GM06990 (cell line): ENCODE data around the gene AHCYL2.

ENCODE experiments used
- DNase-seq: peaks from one replicate; pipeline ENCODE4 v3.0.0-alpha.2; 2011; ENCODE audit not compliant: insufficient read length; ENCODE audit errors: extremely low read depth
- H3K27me3 ChIP-seq: replicated peaks from 2 replicates; pipeline ENCODE4 v1.6.0; 2011; ENCODE audit warnings: low read length; ENCODE audit not compliant: control insufficient read depth, insufficient read depth
- H3K36me3 ChIP-seq: 2 replicates; pipeline ENCODE4 v1.5.1; 2011; ENCODE audit warnings: low read length; ENCODE audit not compliant: control insufficient read depth, insufficient read depth
- H3K4me3 ChIP-seq: replicated peaks from 2 replicates; pipeline ENCODE4 v1.5.1; 2011; ENCODE audit warnings: low read depth, mild to moderate bottlenecking, control low read depth, low read length
- TF ChIP-seq, protein P1 (sequence below): IDR thresholded peaks from 2 replicates; pipeline ENCODE4 v1.5.1; 2011; ENCODE audit warnings: low read length, control low read depth, mild to moderate bottlenecking, inconsistent platforms; ENCODE audit not compliant: insufficient read depth, poor library complexity, severe bottlenecking

AHCYL2 gene

GRCh38 chr7:129385598-129385997 lies 160.8 kb downstream of the AHCYL2 start:
- H3K27me3 ChIP-seq: no peaks in the 10 kb centered on the region
- no peaks in the 10 kb centered on the region; the same call in 1 of the 2 replicates for H3K36me3 ChIP-seq
- no peak for DNase-seq
- TF ChIP-seq, protein P1, sequence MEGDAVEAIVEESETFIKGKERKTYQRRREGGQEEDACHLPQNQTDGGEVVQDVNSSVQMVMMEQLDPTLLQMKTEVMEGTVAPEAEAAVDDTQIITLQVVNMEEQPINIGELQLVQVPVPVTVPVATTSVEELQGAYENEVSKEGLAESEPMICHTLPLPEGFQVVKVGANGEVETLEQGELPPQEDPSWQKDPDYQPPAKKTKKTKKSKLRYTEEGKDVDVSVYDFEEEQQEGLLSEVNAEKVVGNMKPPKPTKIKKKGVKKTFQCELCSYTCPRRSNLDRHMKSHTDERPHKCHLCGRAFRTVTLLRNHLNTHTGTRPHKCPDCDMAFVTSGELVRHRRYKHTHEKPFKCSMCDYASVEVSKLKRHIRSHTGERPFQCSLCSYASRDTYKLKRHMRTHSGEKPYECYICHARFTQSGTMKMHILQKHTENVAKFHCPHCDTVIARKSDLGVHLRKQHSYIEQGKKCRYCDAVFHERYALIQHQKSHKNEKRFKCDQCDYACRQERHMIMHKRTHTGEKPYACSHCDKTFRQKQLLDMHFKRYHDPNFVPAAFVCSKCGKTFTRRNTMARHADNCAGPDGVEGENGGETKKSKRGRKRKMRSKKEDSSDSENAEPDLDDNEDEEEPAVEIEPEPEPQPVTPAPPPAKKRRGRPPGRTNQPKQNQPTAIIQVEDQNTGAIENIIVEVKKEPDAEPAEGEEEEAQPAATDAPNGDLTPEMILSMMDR: no peak
- H3K4me3 ChIP-seq: no peak overlapping the region

DNA sequence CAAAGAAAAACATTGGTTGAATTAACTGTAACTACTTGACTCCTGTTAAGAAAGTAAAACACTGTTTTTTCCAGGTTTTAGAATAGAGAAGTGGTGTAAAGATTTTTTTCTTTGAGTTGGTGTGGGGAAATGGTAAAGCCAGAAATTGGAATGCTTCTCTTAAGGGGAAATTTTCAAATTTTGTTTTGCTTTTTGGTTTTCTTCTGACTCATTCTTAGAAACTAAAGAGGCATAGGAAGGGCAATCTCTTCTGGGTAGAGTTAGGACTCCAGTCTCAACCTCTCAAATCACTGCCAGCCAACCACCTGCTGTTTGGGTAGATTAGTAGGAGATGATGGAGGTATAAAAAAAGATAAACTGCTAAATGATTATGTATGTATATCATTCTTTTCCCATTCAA lies 161.7 kb downstream of the AHCYL2 start:
- H3K27me3 ChIP-seq: no peaks in the 10 kb centered on the region
- TF ChIP-seq, protein P1: no peak
- DNase-seq: no peak
- no peak overlapping the region for H3K4me3 ChIP-seq
- no peaks in the 10 kb centered on the region for H3K36me3 ChIP-seq

DNA sequence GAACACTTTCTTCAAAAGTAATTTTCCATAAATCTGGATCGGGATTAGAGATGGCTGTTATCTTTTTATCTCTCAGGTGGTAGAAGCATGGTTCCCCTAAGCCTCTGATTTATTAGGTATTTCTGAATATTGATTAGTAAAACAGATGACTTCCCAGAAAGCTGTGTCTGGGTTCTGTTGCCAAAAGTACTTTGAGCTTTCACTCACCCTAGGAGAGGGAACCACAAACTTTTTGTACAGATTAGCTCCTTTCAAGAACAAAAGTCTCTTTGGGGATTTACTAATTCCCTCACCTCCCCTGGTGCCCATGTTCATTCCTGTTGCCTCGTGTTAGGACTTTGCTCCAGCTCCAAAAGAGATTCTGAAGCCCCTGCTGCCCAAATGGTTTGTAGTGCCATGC lies 162.7 kb downstream of the AHCYL2 start:
- TF ChIP-seq, protein P1: no peak
- DNase-seq: no peak
- no peaks in the 10 kb centered on the region for H3K36me3 ChIP-seq
- H3K4me3 ChIP-seq: no peak overlapping the region
- no peaks in the 10 kb centered on the region for H3K27me3 ChIP-seq

DNA sequence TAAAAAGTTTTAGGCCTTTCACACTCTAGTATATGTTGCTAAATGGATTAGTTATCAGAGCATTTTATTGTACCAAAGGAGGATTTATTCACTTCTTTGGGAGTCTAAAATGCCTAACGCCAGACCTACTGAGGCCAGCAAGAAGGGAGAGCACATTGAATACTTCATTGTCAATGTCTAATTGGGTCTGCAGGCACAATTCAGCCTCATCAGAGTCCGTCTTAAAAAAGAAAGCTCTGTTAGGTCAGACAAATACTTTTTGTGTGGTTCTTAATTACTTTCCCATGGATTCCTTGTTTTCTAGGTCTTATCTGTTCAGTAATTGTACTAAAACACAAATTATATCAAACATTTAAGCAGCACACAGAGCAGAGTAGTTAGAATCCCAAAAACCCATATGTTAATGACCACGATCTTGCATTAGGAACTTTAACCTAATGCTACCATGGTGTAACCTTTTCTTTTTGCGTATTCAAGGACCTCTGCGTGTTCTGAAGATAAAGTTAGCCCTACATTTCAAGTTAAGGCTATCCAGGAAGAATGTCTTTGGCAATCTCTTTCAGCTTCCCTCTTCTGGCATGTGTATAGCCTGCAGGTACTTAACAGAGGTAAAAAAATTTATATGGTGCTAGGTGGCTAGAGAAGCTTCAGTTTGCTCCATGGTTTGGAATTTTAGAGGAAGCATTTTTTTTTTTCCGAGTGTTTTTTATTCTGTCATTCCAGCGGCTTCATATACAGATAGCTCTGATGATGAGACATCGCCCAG lies 163.7 kb downstream of the AHCYL2 start:
- DNase-seq: no peak
- TF ChIP-seq, protein P1: no peak

GRCh38 chr7:129389829-129390228 lies 165.0 kb downstream of the AHCYL2 start:
- DNase-seq: no peak

More for the DNA sequence above, 163.7 kb downstream of the AHCYL2 start:
- H3K27me3 ChIP-seq: no peaks in the 10 kb centered on the region
- H3K36me3 ChIP-seq: no peaks in the 10 kb centered on the region
- no peak overlapping the region for H3K4me3 ChIP-seq

More at GRCh38 chr7:129389829-129390228, 165.0 kb downstream of the AHCYL2 start:
- no peaks in the 10 kb centered on the region for H3K27me3 ChIP-seq
- H3K36me3 ChIP-seq: no peaks in the 10 kb centered on the region
- TF ChIP-seq, protein P1: no peak
- H3K4me3 ChIP-seq: no peak overlapping the region
